COLO829 (cell line): ENCODE measurements around the gene AKR7A3.
A peak's percentile ranks its signal among the peaks of the same experiment; 100 is the strongest.

ENCODE experiments used
- DNase-seq: peaks from one replicate; pipeline ENCODE4 v3.0.0; 2012; ENCODE audit warnings: low spot score

Gene AKR7A3

GRCh38 chr1:19251305-19252196 is 37.0 kb downstream of the AKR7A3 start, which contains the start of the genes EMC1 and MRTO4:
Gene EMC1 (minus strand): TSS chr1:19251524. CDS start chr1:19251509, 15 bp downstream.
Gene MRTO4 (plus strand): TSS chr1:19251805. CDS start chr1:19251836, 31 bp downstream.
- peak; percentile 90 for DNase-seq

- DNase-seq = no peak
Measured at GRCh38 chr1:19250629-19251304, 37.8 kb downstream of the AKR7A3 start.

DNA sequence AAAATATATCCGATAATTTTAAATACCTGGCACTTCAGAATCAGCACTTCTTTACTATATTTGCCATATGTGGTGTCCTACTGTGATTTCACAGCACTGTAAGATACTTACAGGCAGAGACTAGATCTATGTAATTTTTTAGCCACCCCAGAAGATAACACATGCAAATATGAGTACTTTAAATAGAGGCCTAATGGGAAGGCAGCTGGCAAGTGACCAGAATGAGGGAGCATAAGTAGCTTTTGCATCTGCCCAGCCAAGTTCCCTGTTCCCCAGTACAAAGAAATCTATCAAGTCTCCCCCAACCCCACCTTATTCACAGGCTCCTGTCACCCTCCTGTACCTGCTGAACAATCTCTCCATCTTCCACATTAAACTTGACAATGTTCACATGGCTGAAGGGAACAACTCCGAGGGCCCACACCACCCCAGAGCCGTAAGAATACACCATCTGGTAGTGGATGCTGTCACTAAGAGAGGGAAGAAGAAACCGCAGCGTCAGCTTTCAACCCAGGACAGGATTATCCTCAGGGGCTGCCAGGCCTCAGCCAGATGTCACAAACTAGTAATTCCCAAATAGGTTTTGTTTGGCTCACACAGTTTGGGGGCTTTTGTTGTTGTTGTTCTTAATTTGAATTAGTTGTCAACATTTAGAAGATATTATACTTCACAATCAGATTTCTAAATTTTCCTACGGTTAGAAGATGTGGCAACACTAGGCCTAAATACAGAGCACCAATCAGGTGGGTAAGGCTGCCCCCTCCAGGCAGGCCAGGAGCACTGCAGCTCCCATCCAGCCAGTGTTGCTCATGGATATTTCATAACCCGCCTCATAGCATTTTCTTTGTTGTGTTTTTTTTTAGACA is 47.7 kb downstream of the AKR7A3 start:
- DNase-seq = peak; percentile 88

GRCh38 chr1:19239876-19240275 is 48.7 kb downstream of the AKR7A3 start:
- no peak for DNase-seq

- no peak for DNase-seq
Measured at GRCh38 chr1:19234224-19234623, 54.3 kb downstream of the AKR7A3 start.
